Brain microvascular endothelial cell (primary cell): ENCODE measurements around the gene ATG2B.

Experiments
- DNase-seq: peaks from one replicate; pipeline ENCODE4 v3.0.0-alpha.2; 2020
- H3K27ac ChIP-seq: fragments of 250-450 bp; sonication (Bioruptor Pico); 2 replicates; pipeline ENCODE4 v1.5.1; 2020; ENCODE audit warnings: mild to moderate bottlenecking, moderate library complexity
- H3K27me3 ChIP-seq: fragments of 250-450 bp; sonication (Bioruptor Pico); replicated peaks from 2 replicates; pipeline ENCODE4 v1.5.1; 2020; ENCODE audit warnings: mild to moderate bottlenecking
- H3K36me3 ChIP-seq: fragments of 250-450 bp; sonication (Bioruptor Pico); replicated peaks from 2 replicates; pipeline ENCODE4 v1.5.1; 2020; ENCODE audit warnings: mild to moderate bottlenecking
- H3K4me3 ChIP-seq: 2 replicates; pipeline ENCODE4 v1.5.1; 2011; ENCODE audit warnings: low read depth, mild to moderate bottlenecking, control low read depth, low read length, moderate library complexity
- CTCF ChIP-seq: IDR thresholded peaks from 2 replicates; pipeline ENCODE4 v1.5.1; 2011; ENCODE audit warnings: low read depth, mild to moderate bottlenecking, moderate library complexity, low read length, control low read depth, inconsistent platforms; ENCODE audit errors: missing control alignments
- in situ Hi-C: cut with HindIII; loops from 2 replicates; pipeline ENCODE4 v1.10.0; 2017; ENCODE audit warnings: low sequenced_read_pairs, low pct_ligation_motif_present

The ATG2B gene

GRCh38 chr14:96268431-96269358 lies 94.4 kb downstream of the ATG2B start:
- peak; percentile 82 for DNase-seq
- Histone ChIP-seq H3K27me3 (no peaks in the 10 kb centered on the region), H3K27ac (peak overlapping the region; percentile 26), H3K4me3 (no peak overlapping the region), H3K36me3 (no peaks in the 10 kb centered on the region)
- no peak for TF ChIP-seq CTCF
- in situ Hi-C loops, result no loop called here

GRCh38 chr14:96267916-96268315 lies 95.2 kb downstream of the ATG2B start:
- in situ Hi-C loops, result no loop called here
- H3K27ac ChIP-seq, result no peak overlapping the region
- H3K36me3 ChIP-seq, result no peaks in the 10 kb centered on the region
- no peak for TF ChIP-seq CTCF
- H3K4me3 ChIP-seq, result no peak overlapping the region
- H3K27me3 ChIP-seq, result no peaks in the 10 kb centered on the region
- no peak for DNase-seq

GRCh38 chr14:96267336-96267735 lies 95.8 kb downstream of the ATG2B start:
- peak; percentile 53 for DNase-seq
- in situ Hi-C loops, result no loop called here
- no peak overlapping the region for H3K4me3 ChIP-seq

GRCh38 chr14:96265383-96266095 lies 97.6 kb downstream of the ATG2B start:
- TF ChIP-seq CTCF, result no peak
- in situ Hi-C loops, result no loop called here
- Histone ChIP-seq H3K4me3 (no peak overlapping the region), H3K27ac (no peak overlapping the region), H3K27me3 (no peaks in the 10 kb centered on the region), H3K36me3 (no peaks in the 10 kb centered on the region)
- no peak for DNase-seq

More at GRCh38 chr14:96267336-96267735, 95.8 kb downstream of the ATG2B start:
- no peak for TF ChIP-seq CTCF
- H3K36me3 ChIP-seq, result no peaks in the 10 kb centered on the region
- H3K27ac ChIP-seq, result no peak overlapping the region
- no peaks in the 10 kb centered on the region for H3K27me3 ChIP-seq

- no peaks in the 10 kb centered on the region for H3K27me3 ChIP-seq
- in situ Hi-C loops, result no loop called here
- peak; percentile 39 for DNase-seq
- peak; percentile 48 for TF ChIP-seq CTCF
- H3K36me3 ChIP-seq, result no peaks in the 10 kb centered on the region
- H3K27ac ChIP-seq, result no peak overlapping the region
- no peak overlapping the region for H3K4me3 ChIP-seq
These were observed 98.3 kb downstream of the ATG2B start for GRCh38 chr14:96264853-96265252.
